GDM1 (cell line): ENCODE data around the gene EGLN3.

Experiments used
- DNase-seq: peaks from one replicate; lab custom pipeline; 2025; lab: John Stamatoyannopoulos, UW

EGLN3 gene

DNA sequence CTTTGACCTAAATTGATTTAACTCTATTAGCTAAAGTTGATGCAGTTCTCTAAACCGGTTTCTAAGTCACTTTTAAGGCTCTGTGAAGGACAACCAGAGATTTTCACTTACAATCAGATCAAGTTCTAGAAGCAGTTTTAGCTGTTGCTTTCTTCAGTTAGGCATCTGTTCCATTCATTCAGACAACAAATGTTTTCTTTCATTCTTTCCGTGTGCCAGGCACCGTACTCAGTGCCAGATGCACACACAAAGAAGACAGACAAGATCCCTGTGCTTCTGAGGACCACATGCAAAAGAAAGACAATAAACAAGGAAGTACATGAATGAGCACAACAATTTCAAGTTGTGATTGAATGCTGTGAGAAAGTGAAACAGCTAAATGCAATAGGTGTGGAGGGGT, 11.1 kb upstream of the EGLN3 start:
- no peak for DNase-seq

- DNase-seq = no peak
These were observed 8.8 kb upstream of the EGLN3 start for GRCh38 chr14:33959692-33960151.

GRCh38 chr14:33958605-33959226, 7.8 kb upstream of the EGLN3 start:
- no peak for DNase-seq

DNA sequence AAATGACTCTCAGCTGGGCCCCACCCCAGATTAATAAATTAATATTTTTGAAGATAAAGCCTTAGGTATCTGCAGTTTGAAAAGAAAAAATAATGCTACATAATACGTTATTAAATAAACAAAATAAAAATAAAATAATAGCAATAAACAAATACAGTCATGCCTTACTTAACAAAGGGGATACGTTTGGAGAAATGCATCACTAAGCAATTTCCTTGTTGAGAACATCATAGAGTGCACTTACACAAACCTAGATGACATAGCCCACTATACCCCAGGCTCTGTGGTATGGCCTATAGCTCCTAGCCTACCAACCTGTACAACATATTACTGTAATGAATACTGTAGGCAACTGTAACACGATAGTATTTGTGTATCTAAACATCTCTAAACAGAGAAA, 7.1 kb upstream of the EGLN3 start:
- no peak for DNase-seq

DNA sequence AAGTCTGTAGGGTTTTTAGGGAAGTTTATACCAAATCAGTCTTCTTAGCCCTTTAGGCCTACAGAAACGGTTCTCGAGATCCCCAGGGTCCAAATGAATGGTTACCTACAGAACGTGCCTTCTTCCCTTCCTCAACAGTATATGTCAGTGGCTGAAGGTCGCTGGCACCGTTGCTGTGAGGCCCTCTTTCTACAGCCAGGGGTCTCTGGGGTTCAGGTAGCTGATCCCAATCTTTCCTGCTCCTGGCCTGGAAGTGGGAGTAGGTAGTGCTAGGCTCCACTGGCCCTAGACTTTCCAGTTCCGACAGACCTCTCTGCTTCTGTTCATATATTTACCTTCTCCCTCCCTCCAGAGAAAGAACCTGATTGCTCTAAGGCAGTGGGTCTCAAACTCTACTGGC, 6.4 kb upstream of the EGLN3 start:
- DNase-seq = no peak

DNA sequence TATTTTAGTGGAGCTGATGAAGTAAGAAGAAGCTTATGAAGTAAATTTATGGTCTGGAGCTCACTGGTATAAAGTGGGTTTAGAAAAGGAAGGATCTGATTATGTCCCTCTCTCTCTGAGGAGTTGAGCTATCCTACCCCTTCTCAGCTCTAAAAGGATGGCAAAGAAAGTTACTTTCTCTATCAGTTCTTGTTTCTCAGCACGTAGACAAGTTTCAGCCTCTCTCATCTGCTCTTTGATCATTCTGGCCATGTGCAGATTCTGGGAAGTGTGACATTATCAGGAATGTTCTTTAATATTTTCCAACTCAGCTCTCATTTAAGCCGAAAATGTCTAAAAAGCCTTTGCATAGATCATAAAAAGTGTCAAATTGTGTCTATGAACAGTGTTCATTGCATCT, 5.8 kb upstream of the EGLN3 start:
- no peak for DNase-seq

DNA sequence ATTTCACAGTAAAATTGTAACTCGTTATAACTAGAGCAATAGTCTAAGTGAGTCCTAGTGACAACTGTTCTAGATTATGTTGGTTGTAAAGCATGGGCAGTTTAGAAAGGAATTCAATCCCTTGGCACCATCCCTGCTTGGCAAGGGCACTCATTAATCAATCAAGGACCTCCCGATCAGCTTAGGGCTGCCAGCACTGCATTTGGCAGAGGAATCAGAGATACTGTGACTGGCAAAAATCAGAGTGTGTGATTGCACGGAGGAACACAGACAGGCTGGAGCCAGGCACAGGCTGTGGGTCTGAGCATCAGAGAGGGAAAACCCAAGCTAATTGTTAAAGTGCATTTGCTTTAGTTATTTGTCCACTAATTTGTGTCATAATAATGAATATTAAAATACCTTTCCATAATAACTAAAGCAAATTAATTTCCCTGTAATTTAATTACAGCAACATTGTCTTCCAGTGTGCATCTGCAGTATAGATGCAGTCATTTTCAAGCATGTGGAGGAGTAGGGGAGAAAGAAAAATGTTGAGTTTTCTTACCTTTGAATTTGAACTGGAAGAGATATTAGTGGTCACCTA, 3.2 kb upstream of the EGLN3 start:
- DNase-seq = no peak

- no peak for DNase-seq
These were observed 1.7 kb upstream of the EGLN3 start for GRCh38 chr14:33952541-33952940.

- no peak for DNase-seq
These were observed 438 bp upstream of the EGLN3 start for GRCh38 chr14:33951183-33951840.

- DNase-seq = no peak
These were observed 1.4 kb downstream of the EGLN3 start for GRCh38 chr14:33949411-33949893.

DNA sequence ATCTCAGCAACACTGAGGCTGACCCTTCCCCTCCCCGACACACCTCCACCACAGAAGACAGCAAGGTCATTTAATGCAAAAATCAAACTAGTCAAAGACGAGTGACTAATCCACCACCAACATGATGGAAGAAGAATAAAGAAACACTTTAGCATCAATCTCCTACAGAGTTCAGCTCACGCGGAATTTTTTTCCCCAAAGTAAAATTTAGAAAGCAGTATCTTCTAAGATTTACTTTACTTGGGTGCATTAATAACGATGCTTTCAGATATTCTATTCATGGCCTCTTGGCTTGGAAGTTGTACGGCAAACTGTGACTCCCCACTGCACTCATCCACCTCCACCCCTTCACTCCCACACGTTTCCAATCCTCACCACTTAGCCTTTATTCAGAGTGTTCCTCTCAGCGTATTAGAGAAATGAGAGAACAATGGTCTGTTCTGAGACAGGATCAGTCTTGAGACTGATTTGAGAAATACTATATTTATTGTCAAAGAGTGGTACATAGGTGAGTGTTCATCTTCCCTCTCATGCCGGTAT, 1.9 kb downstream of the EGLN3 start:
- DNase-seq = no peak

DNA sequence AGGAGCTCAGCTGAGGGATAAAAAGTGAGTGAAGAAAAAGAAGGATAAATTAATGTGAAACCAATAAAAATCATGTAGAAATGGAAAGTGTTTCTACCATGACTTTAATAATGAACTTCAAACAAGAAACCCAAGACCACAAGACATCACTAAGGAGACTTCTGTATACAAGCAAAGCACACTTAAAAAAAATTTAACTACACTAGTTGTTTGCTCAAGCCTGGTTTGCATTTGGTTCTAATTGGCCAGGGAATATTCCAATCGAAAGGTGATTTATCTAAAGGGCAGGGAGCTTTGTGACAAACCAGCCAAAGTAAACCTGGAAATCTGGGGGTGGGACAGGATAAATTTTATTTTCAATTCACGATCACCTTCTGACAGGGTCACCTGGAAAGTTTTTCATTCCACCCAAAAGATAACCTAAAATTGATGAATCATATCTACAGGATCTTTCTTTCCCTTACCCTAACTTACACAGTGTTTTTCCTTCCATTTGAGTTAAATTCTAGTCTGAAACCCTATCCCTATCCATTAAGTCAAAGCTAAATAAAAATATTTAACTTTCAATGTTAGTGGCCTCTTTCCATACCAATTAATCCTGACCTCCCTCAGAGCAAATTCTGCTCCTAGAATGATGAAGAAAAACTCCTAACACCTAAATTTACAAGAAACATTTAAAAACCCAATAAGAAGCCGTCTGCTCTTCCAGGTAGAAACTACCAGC, 2.6 kb downstream of the EGLN3 start:
- no peak for DNase-seq

DNA sequence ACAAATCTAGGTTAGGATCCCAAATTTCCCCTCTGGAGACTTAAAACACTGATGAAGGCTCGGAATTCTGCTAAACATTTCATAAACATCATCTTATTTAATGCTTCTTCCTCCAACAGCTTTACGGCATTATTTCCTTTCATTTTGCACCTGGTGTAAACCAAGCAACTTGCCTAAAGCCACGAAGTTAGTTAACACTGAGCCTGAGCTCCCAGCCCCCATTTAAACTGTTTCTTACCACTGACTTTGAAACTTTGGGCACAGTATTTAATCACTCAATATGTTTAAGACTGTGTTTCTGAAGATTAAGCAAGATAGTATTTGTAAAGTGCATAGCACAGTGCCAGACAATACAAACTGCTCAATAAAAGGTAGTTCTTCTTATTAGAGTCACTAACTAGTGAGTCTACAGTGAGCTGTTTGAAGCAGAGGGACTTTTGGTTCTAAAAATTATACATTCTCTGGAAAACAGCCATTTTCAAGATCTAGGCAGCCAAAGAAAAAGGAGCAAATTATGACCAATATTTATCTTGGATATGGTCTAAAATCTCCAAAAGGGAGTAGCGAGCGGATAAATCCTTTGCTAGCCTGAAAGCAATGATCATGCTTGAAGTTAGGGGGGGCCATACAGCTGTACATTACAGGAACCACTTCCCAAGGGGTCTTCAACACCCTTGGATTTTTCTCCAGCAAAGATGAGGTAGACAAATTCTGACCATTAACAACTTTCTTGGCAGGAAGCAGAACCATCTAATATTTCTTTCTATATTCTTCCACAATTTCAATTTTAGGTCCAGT, 4.0 kb downstream of the EGLN3 start:
- no peak for DNase-seq

GRCh38 chr14:33945210-33946088, 5.4 kb downstream of the EGLN3 start:
- DNase-seq = no peak

- DNase-seq = no peak
These were observed 7.6 kb downstream of the EGLN3 start for GRCh38 chr14:33943096-33943883.

- no peak for DNase-seq
These were observed 9.2 kb downstream of the EGLN3 start for GRCh38 chr14:33941718-33942117.

DNA sequence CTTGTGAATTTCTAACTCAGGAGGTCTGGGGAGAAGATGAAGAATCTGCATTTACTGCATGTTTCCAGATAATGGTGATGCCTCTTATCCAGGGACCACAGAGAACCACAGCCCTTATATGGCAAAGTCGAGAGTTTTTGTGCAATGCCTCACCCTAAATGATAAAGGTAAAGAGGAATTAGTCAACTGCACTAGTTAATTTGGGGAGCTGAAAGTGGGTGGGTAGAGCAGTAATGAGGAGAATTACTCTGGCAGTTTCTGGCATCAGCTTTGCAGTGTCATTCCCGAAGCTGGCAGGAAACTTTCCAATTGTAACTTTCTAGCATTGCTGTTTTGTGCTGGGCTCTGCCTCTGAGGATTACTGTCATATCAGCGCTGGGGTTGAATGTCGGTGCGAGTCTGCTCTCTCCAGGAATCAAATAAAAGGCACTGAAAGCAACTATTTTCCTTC, 10.3 kb downstream of the EGLN3 start:
- DNase-seq = no peak

DNA sequence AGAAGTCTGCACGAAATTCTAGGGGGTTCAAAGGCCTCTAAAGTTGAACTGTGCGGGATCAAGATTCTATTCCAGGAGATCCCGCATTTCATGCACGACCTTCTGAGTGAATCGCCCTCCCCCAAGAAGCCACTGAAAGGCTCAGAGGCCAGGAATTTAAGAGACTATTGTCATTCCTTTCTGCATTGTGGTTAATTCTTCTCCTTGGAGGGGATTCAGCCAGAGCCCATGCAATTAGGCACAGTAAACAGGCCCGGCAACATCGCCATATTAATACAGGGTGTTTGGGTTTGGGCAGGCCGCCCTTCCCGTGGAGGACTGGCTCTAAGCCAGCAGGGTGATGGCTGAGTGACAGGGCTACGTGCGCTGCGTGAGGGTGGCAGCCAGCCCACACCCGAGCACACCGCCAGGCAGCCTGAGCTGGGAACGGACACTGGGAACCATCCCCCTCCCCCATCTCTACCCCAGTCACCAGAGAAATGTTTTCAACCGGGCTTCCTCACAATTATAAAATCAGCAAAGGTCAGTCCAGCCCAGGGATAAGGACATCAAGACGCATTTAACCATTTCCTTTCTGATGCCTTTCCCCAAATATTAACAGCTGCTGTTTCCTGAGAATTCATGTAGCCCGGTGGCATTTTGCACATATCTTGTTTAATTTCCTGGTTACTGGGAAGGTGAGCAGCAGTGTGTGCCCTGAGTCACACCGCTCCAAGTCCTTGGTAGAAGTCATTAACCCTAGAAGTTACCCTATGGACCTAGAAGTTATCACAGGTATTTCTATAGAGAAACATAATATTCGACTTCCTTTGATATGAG, 12.5 kb downstream of the EGLN3 start:
- DNase-seq = no peak

- DNase-seq = no peak
These were observed 14.5 kb downstream of the EGLN3 start for GRCh38 chr14:33936391-33936790.
